Cardiac fibroblast (primary cell): Measurements from ENCODE around the gene TXNDC2.

Experiments
- DNase-seq, 2 donors: peaks; one replicate each; pipeline versions ENCODE4 v3.0.0 to v3.0.0-alpha.2; 2010; ENCODE audit warnings: low read depth in 2 of 2
- H3K4me3 ChIP-seq, 2 donors: replicated peaks in 1 of 2; 1 replicate in 1 of 2; 2 replicates in 1 of 2; pipeline ENCODE4 v1.5.1; 2011; ENCODE audit warnings: low read depth in 2 of 2, low read length in 2 of 2, mild to moderate bottlenecking in 2 of 2, moderate library complexity in 1 of 2
- CTCF ChIP-seq: IDR thresholded peaks from one replicate; pipeline ENCODE4 v1.5.1; 2011; ENCODE audit warnings: low read depth, mild to moderate bottlenecking, low read length, inconsistent platforms

TXNDC2 gene

GRCh38 chr18:9872823-9873222 is 12.9 kb upstream of the TXNDC2 start:
- H3K4me3 ChIP-seq, result no peak overlapping the region
- no peak for TF ChIP-seq CTCF
- no peak for DNase-seq

- DNase-seq, result peak in 1 of 2 donors; percentile 58
- no peak for TF ChIP-seq CTCF
- no peak overlapping the region for H3K4me3 ChIP-seq
Measured at GRCh38 chr18:9874728-9875127, 11.0 kb upstream of the TXNDC2 start.

GRCh38 chr18:9876212-9876866 is 9.4 kb upstream of the TXNDC2 start:
- TF ChIP-seq CTCF, result no peak
- no peak overlapping the region for H3K4me3 ChIP-seq
- DNase-seq, result no peak

GRCh38 chr18:9876867-9877654 is 8.7 kb upstream of the TXNDC2 start:
- no peak for TF ChIP-seq CTCF
- peak overlapping the region; percentile 15 to 44 for H3K4me3 ChIP-seq
- DNase-seq, result peak; percentile 92 to 98

GRCh38 chr18:9877655-9878014 is 8.1 kb upstream of the TXNDC2 start:
- no peak for TF ChIP-seq CTCF
- peak overlapping the region; percentile 15 to 44 for H3K4me3 ChIP-seq

GRCh38 chr18:9878095-9878494 is 7.7 kb upstream of the TXNDC2 start:
- no peak overlapping the region for H3K4me3 ChIP-seq
- no peak for TF ChIP-seq CTCF
- DNase-seq, result no peak

More at GRCh38 chr18:9877655-9878014, 8.1 kb upstream of the TXNDC2 start:
- DNase-seq, result no peak
